EL (cell line): ENCODE measurements around the gene TRMT11.
"Not testable (repeated sequence)": the region's sequence is repeated elsewhere in the genome, so short reads cannot be mapped to it uniquely, and the experiment has no call there.

Source experiments
- DNase-seq: peaks from one replicate; pipeline ENCODE4 v3.0.0-alpha.2; 2016

TRMT11 gene

DNA sequence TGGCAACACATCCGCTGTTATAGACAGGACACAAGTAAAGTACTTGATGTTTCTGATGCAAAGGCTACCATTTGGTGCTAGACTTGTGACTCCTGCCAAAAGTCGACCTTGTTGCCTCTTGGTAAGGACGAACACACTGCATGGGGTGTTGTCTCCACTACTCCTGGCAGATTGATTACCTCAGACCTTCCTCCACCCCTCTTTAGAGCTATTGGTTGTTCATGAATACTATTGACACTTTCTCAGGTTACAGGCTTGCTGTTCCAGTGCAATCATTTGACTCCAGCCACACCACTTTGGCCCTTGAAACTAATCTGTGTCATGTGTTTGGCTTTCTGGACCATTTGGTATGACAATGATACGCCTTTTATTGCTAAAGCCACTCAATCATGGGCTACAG, 62.3 kb downstream of the TRMT11 start:
- DNase-seq: no peak

DNA sequence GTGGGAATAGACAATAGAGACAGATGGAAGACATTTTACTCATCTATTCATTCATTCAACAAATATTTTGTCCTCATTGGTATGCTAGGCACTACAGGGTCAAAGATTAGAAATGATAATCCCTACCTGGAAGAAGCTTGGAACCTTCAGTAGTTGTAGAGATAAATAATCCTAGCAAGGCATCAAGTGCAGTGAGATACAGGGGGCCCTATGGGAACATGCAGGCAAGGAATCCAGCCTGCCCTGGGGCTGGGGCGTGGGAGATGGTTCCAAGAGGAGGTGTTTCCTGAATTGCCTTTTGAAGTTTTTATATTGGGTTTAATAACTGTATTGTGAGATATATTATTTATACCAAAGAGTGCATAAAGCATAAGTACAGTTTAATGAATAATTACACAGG, 64.5 kb downstream of the TRMT11 start:
- DNase-seq: no peak

DNA sequence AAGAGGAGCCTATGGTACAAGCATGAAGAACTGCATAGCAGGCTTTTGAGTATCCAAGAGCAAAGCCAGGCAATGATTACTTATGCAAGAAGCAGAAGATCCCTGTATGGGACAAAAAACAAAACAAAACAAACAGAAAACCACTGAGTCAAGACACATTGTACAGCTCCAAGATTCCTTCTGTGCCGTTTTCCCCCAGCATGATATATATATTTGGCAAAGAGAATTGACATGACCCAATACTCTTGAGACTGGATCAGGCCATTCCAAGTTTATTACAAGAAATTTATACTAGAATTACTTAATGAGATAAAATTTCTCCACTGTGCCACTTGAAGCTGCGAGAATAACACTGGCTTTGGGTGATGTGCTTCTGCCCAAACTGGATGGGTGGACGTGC, 65.5 kb downstream of the TRMT11 start:
- no peak for DNase-seq

DNA sequence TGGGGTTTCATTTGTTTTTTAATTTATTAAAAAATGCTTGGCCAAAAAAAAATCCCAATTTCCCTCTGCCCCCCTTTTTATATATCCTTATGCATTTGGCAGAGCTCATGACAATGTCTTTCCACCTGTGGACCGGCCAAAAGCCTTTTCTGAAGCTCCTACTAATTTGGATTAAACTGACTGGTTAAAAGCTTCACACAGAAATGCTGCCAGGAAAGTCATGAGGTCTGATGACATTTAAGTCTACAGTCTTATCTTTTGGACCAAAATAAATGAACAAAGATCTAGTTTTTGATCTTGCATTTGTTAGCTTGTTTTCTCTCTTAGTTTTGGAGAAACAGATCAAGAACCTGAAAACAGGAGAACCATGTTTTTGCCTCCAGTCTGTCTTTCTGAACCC, 66.1 kb downstream of the TRMT11 start:
- no peak for DNase-seq

DNA sequence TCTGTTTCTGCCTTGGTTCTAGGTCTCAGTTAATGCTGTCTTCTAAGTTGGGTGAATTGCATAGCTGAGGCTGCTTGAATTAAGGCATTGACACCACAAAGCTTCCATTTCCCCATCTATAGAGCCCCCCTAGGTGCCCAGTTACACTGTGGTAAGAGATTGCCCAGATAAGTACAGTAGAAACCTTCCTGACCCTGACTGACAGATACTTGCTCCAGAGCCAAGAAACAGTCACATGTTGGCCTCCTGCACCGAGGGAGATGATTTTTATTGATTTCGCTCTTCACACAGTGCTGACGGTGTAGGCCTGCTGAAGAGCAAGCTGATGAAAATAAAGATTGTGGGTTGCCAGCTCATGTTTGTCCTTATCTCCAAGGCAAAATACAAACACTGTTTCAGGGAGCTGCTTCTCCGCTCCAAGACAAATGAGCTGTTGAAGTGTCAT, 67.9 kb downstream of the TRMT11 start:
- DNase-seq: no peak

DNA sequence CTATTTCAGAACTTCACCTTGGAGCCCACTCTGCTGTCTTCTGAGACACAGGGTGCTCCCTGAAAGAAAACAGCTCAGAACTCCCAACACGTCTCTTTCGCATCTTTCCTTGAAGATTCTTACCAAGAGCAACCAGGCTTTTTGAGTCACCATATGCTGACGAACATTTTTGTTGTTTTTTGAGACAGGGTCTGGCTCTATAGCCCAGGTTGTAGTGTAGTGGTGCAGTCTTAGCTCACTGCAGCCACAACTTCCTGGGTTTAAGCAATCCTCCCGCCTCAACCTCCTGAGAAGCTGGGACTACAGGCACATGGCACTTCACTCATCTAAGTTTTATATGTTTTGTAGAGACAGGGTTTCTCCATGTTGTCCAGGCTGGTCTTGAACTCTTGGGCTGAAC, 68.5 kb downstream of the TRMT11 start:
- DNase-seq: no peak

DNA sequence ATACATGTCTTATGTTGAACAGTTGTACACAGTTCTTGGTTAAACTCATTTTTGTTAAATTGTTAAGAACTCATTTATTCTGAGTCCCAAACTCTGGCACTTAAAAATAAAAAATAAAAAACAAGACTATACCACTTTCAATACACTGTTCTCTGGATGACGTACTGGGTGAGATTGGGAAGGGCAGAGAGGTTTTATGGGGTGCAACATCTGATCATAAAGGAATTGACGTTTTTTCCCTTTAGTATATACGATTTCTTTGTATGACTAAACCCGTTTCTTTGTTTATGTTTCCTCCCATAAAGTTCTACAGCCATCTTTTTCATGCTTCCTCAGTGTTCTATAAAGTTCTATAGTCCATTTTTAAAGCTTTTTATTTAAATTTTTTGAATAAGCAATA, 69.1 kb downstream of the TRMT11 start:
- no peak for DNase-seq

DNA sequence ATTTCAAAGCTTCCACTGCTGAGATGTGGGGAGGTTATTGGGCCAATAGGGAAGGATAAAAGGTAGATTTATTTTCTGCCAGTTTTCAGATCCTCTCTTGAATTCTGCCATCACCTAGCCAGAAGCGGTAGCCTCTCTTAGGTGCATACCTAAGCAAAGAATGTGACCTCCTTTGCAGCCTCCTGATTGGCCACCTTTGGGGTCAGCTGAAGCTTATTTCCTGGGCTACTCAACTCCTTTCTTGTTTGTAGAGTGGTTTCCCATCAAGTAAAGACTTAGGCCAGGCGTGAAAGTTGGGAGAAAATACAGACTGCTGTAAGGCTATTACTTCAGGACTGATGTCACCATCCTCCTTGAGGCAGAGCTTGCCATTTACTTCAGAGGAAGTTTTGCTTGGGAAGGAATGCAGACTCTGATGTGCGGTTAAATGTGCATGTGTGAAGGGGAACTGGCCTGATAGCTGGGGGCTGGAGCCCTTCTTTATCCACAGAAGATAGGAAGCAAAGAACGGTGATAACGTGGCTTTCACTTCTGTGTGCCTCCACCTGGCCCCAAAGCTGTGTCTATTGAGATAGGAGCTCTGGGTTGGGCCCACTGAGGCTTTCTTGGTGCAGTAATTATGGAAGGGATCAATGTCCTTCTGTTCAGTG, 70.1 kb downstream of the TRMT11 start:
- no peak for DNase-seq

DNA sequence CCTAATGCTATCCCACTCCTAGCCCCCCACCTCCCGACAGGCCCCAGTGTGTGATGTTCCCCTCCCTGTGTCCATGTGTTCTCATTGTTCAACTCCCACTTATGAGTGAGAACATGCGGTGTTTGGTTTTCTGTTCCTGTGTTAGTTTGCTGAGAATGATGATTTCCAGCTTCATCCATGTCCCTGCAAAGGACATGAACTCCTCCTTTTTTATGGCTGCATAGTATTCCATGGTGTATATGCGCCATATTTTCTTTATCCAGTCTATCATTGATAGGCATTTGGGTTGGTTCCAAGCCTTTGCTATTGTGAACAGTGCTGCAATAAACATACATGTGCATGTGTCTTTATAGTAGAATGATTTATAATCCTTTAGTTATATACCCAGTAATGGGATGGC, 71.7 kb downstream of the TRMT11 start:
- not testable (repeated sequence) for DNase-seq

DNA sequence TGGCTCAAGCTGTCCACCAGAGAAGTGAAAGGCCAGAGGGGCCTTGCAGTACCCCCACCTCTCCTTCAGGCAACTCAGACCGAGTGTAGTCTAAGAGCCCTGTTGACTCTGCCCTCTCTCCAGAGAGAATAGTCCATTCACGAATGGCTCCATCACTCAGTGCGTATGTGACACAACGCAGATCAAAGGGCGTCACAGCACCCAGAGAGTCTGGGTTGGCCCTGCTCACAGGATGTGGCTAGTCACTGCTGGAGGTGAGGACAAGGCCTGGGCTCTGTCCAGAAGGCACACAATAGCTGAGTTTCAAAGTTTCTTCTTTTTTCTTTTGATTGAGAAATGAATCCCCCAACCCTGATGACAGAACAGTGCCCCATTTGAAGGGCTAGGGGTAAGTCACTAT, 74.1 kb downstream of the TRMT11 start:
- DNase-seq: no peak

DNA sequence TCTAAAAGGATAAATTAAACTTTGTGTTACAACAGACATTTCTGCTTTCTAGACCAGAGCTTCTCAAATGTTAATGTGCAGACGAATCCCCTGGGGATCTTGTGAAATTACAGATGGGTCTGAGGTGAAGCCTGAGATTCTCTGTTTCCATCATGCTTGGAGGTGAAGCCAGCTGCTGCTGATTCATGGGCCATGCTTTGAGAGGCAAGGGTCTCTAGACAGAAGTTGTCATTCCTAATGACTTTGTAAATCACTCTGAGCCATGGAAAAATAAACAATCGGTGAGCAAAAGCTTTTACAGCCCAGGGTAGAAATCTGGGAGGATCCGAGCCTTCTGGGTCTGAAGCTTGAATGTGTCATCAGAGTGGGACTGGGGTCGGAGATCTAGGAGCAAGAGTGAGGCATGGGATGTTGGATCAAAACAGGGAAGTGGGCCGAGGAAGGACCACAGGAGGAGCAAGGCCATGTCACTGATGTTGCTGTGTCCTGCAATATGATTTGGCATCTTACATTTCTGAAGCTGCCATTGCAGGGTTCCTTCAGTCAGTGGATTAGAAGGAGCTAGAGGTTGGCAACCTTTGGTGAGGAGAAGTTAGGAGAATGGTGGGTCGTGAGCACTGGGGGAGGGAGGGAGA, 77.3 kb downstream of the TRMT11 start:
- DNase-seq: peak; percentile 23

DNA sequence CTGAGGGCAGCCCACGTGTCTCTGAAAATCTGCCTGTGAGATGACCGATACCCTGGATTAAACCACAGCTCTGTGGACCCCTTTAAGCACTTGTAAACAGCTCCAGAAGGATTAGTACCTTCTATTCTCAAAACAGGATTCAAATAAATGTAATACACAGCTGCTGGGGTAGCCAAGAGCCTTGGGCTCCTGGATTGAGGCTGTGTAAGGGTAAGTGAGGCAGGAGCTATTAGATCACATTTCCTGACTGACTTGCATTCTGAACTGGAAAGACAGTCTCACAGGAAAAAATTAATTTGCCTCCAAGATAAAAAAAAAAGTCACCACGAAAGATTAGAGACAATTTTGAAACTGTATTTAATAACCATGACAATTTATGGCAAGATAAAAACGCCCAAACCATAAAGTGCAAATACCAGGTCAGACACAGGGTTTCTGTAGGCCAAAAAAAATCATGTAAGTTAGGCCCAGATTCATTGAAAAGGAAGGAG, 78.0 kb downstream of the TRMT11 start:
- no peak for DNase-seq

DNA sequence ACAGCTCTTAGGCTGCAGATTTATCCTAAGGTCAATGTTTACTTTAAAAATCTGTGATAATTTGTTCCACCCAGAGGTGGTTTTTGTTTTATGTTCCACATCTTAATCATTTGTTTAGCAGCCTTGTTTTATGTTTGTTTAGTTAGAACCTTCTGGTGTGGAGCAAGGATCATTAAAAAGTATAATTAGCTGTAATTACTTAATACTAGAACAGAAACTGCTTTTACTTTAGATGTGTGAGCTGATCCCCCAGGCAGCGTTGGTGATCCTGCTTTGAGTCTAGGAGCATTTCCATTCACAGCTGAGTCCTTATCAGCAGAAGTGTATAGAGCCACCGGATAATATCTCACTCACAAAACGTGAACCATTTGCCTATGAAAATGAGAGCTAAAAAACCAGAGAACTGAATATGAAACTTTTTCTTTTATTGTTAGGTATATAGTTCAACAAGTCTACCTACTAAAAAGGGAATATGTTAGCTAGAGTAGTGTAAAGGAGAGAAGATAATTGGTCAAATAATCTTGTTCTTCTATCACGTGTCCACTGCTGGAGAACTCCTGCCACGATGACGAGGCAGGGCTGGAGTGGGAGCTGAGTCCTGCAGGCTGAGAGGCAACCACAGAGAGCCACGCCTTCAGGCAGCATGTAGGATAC, 78.5 kb downstream of the TRMT11 start:
- DNase-seq: no peak

DNA sequence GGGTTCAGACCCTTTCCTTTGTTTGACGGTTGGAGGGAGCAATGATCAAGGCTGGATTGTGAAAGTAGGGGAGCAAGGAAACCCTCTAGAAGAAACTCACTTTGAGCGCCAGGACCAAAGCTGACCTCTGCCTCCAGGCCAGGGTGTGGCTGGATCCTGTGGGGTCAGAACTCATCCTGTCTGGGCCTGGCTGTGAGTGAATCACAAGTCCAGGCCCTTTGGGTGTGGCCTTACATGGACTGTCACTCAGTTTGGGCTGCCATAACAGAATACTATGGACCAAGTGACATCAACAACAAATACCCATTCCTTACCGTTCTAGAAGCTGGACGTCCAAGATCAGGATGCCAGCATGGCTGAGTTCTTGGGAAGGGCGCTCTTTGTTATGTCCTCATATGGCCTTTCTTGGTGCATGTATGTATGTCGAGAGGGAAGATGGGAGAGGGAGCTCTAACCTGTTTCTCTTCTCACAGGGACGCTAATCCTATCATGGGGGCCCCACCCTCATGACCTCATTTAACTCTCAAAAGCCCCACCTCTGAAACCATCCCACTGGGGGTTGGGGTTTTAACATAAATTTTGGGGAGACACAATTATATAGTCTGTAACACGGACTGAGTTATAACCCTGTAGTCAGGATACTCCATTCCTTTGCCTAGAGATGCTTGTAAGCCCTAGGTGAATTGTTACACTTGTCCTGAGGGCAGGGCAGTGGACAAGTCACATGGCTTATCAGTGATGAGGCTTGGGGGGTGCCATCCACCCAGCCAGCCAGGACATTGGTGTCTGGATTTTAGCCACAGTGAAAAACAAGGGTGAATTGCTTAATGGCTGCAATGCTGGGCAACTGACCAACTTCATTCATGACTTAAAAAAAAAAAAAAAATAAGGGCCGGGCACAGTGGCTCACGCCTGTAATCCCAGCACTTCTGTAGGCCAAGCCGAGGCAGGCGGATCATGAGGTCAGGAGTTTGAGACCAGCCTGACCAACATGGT, 80.0 kb downstream of the TRMT11 start:
- no peak for DNase-seq

DNA sequence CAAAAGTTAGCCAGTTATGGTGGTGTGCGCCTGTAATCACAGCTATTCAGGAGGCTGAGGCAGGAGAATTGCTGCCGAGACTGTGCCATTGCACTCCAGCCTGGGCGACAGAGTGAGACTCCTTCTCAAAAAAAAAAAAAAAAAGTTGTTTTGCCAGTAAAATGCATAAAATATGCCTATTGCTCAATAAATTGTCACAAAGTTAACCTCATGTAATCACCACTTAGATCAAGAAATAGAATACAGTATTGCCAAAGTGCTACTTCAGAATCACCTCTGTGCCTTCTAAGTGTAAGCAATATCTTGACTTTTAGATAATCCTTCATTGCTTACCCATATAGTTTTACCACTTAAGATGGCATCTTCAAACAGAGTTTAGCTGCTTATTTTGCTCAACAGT, 80.7 kb downstream of the TRMT11 start:
- no peak for DNase-seq

DNA sequence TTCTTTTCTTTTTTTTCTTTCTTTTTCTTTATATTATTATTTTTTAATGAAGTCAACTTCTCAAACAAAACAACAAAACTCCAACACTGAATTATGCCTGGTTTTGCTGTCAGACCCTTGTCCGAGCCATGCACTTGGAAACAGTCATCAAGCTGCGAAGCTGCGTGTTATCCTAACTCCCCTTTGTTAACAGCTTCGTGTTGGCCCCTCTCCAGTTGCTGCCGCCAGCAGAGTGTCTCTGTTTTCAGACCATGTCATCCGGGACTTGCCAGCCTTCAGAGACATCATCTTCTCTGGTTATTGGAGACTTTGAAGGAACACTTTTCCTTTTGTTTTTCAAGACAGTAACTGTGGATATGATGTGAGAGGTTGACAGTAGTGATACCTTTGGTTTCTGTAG, 83.1 kb downstream of the TRMT11 start:
- DNase-seq: no peak

DNA sequence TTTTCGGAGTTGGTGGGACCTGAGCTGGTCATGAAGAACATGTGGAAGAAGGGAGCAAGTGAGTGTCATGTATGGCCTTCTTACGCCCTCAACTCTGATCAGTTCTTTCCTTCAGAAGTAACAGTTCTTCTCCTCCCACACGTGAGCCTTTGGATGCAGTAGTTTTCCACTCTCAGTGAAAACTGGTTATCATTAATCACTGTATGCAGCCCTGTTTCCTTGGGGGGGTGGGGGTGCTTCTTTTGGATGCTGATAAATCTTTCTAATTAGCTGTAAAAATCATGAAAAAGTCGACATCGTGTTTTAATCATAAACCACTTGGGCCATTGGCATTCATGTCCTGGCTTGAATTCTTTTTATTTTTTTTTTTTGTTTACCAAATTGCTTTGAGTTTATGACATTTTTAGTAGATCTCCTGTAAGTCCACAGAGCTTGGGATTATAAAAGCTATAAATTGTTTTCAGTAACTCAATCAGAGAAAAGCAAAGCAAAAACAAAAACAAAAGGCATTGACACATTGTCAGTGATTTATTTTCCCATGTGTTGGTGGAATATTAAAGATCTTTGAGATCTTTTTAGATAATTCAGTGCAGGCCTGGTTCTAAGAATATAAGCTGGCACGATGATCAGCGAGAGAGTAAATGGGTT, 84.8 kb downstream of the TRMT11 start:
- DNase-seq: no peak

DNA sequence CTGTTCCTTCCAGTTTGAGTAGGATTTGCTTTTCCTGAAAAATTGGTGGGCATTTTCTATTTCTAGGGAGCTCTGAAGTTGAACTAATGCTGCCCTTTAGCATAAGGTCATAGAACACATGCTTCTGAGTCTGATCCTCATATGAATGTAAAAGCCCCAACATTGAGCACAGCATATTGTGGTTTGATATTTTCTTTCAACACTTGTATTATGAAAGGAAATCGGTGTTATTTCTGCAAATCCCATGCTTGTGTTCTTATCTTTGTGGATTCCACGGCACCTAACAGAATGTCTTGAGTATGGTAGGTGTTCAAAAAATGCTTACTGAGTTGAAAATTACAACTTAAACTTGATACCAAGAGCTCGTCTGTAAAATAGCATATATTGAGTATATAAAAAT, 85.8 kb downstream of the TRMT11 start:
- no peak for DNase-seq

DNA sequence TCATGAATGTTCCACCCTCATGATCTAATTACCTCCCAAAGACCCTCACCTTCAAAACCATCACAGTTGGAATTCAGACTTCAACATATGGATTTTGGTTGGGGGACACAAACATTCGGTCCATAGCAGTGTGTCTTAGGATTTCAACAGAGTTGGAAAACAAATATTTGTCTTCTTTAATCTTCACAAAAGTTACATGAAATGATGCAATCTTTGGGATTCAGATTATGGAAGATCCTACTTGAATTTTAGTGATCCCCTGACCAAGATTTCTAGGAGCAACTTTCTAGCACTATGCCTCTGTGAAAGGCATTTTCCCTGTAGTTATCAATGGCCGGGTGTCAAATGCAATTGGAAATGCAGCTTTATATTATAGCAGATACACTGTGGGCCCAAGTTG, 86.5 kb downstream of the TRMT11 start:
- DNase-seq: no peak

DNA sequence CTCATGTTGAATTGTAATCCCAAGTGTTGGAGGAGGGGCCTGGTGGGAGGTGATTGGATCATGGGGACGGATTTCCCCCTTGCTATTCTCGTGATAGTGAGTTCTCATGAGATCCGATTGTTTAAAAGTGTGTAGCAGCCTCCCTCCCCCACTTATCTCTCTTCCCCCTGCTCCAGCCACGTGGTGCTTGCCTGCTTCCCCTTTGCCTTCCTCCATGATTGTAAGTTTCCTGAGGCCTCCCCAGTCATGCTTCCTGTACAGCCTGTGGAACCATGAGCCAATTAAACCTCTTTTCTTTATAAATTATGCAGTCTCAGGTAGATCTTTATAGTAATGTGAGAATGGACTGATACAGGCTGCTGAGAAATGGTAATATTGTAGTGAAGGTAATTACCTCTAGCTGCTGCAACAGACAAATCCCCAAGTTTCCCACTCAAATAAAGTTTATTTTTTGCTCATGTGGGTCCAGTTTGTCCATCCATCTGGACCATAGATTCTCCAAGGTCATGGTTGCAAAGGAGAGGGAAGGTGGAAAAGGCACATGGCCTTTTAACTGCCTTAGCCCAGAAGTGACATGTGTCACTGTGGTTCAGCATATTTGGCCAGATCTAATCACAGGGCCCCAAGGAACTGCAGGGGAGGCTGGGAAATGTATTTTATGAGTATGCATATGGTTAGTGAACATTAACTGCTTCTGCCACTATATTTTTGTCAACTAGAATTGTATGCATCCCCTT, 89.2 kb downstream of the TRMT11 start:
- DNase-seq: no peak

DNA sequence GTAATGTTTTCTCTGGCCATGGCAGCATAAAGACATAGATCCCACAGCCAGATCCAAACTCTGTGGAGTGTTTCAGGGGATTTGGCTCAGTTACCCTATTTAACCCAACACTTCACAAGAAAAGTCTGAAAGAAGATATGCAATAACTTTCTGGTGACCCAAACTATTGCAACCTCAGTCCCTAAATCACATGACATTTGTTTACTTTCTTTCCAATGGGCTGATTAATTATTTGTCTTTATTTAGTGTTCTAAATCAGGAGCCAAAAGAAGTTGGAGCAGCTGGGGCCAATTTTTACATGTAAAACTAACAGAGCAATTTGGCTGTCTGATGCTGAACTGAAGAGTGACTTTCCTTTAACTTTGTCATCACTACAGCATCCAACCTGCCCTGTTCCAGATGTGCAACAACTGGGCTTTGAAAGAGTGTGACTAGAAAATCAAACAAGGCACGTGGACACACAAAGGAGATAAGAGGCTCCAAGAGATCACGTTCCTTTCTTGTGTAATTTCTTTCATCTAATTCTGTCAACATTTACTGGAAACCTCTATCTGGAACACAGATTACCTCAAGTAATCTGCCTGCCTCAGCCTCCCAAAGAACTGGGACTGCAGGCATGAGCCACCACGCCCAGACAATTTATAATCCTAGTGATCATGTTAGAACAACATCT, 90.8 kb downstream of the TRMT11 start:
- no peak for DNase-seq
